HEK293 (cell line): ENCODE data around the gene USP16.

ENCODE experiments used
- CTCF ChIA-PET: fragments of 350-600 bp; formaldehyde crosslinking; extraction: SDS; loops from one replicate; lab custom pipeline; 2021; ENCODE audit warnings: antibody characterized with exemption; lab: Yijun Ruan, JAX
- POLR2A ChIA-PET: fragments of 300-600 bp; formaldehyde crosslinking; extraction: SDS; loops from one replicate; lab custom pipeline; 2020; ENCODE audit warnings: antibody characterized with exemption, inconsistent platforms; lab: Yijun Ruan, JAX
- H3K27ac ChIP-seq: fragments of 200-500 bp; sonication (Bioruptor generic); 2 replicates; pipeline ENCODE4 v1.5.1; 2014; ENCODE audit warnings: low read depth, low read length, control low read depth, inconsistent platforms; ENCODE audit errors: extremely low read depth
- H3K36me3 ChIP-seq, 2 experiments: fragments of 200-500 bp in 1 of 2; sonication (Bioruptor generic) in 1 of 2; 1 replicate in 1 of 2; 2 replicates in 1 of 2; pipeline ENCODE4 v1.5.1; 2014 to 2017; ENCODE audit warnings: inconsistent platforms in 2 of 2, low read length in 2 of 2; ENCODE audit not compliant: control insufficient read depth in 2 of 2, insufficient read depth in 1 of 2
- H3K4me1 ChIP-seq: fragments of 200-500 bp; sonication (Bioruptor generic); 2 replicates; pipeline ENCODE4 v1.5.1; 2014; ENCODE audit warnings: mild to moderate bottlenecking, low read length, inconsistent platforms; ENCODE audit not compliant: control insufficient read depth, insufficient read depth
- H3K4me3 ChIP-seq: 2 replicates; pipeline ENCODE4 v1.5.1; 2011; ENCODE audit warnings: low read depth, mild to moderate bottlenecking, control low read depth, low read length, moderate library complexity
- H3K9me3 ChIP-seq: fragments of 200-500 bp; sonication (Bioruptor generic); 2 replicates; pipeline ENCODE4 v1.5.1; 2014; ENCODE audit warnings: low read depth, low read length, inconsistent platforms; ENCODE audit not compliant: control insufficient read depth, insufficient read depth
- MYNN ChIP-seq: fragments of 450-650 bp; formaldehyde crosslinking; IDR thresholded peaks from 2 replicates; pipeline ENCODE4 v1.5.1; 2016; ENCODE audit warnings: missing biosample characterization, missing genetic modification characterization, borderline replicate concordance
- MZF1 ChIP-seq: fragments of 450-650 bp; formaldehyde crosslinking; IDR thresholded peaks from 2 replicates; pipeline ENCODE4 v1.5.1; 2017; ENCODE audit warnings: missing biosample characterization, missing genetic modification characterization, borderline replicate concordance
- REPIN1 ChIP-seq: fragments of 450-650 bp; formaldehyde crosslinking; IDR thresholded peaks from 2 replicates; pipeline ENCODE4 v1.5.1; 2017; ENCODE audit warnings: missing biosample characterization, missing genetic modification characterization, low read depth
- SALL2 ChIP-seq: fragments of 450-650 bp; formaldehyde crosslinking; IDR thresholded peaks from 2 replicates; pipeline ENCODE4 v1.5.0; 2017; ENCODE audit warnings: missing biosample characterization, mild to moderate bottlenecking, missing genetic modification characterization, borderline replicate concordance
- ZFP41 ChIP-seq: fragments of 450-650 bp; formaldehyde crosslinking; IDR thresholded peaks from 2 replicates; pipeline ENCODE4 v1.5.1; 2016; ENCODE audit warnings: missing biosample characterization, missing genetic modification characterization, borderline replicate concordance
- ZNF10 ChIP-seq: fragments of 450-650 bp; formaldehyde crosslinking; IDR thresholded peaks from 2 replicates; pipeline ENCODE4 v1.5.1; 2017; ENCODE audit warnings: missing biosample characterization, missing genetic modification characterization
- ZNF169 ChIP-seq: fragments of 450-650 bp; formaldehyde crosslinking; IDR thresholded peaks from 2 replicates; pipeline ENCODE4 v1.5.1; 2016; ENCODE audit warnings: missing biosample characterization, missing genetic modification characterization
- ZNF223 ChIP-seq: fragments of 450-650 bp; formaldehyde crosslinking; IDR thresholded peaks from 2 replicates; pipeline ENCODE4 v1.5.1; 2016; ENCODE audit warnings: missing biosample characterization, missing genetic modification characterization
- ZNF274 ChIP-seq, 2 experiments: fragments of 200-500 bp in 1 of 2; fragments of 450-650 bp in 1 of 2; sonication (Bioruptor generic) in 1 of 2; formaldehyde crosslinking in 1 of 2; IDR thresholded peaks; 2 replicates each; pipeline versions ENCODE4 v1.5.1 to v1.6.1; 2014 to 2016; ENCODE audit warnings: borderline replicate concordance in 1 of 2, inconsistent platforms in 1 of 2, low read length in 1 of 2, missing biosample characterization in 1 of 2, missing genetic modification characterization in 1 of 2
- ZNF670 ChIP-seq: fragments of 450-650 bp; formaldehyde crosslinking; IDR thresholded peaks from 2 replicates; pipeline ENCODE4 v1.5.1; 2016; ENCODE audit warnings: missing biosample characterization, missing genetic modification characterization, low read depth
- ZNF76 ChIP-seq: fragments of 450-650 bp; formaldehyde crosslinking; IDR thresholded peaks from 2 replicates; pipeline ENCODE4; 2016; ENCODE audit warnings: low read depth, missing biosample characterization, missing genetic modification characterization, borderline replicate concordance
- ZNF837 ChIP-seq: fragments of 450-650 bp; formaldehyde crosslinking; IDR thresholded peaks from 2 replicates; pipeline ENCODE4 v1.5.1; 2016; ENCODE audit warnings: missing biosample characterization, missing genetic modification characterization
- ZSCAN23 ChIP-seq: fragments of 450-650 bp; formaldehyde crosslinking; IDR thresholded peaks from 2 replicates; pipeline ENCODE4 v1.5.1; 2016; ENCODE audit warnings: missing biosample characterization, missing genetic modification characterization
- TF ChIP-seq, protein P1 (sequence below): fragments of 450-650 bp; formaldehyde crosslinking; conservative IDR thresholded peaks from 2 replicates; pipeline ENCODE4 v1.5.1; 2016; ENCODE audit warnings: low read depth, missing biosample characterization, missing genetic modification characterization
- TF ChIP-seq, protein P2 (sequence below): fragments of 450-650 bp; formaldehyde crosslinking; IDR thresholded peaks from 2 replicates; pipeline ENCODE4 v1.5.1; 2016; ENCODE audit warnings: missing biosample characterization, missing genetic modification characterization
- TF ChIP-seq, protein P3 (sequence below): fragments of 450-650 bp; formaldehyde crosslinking; IDR thresholded peaks from 2 replicates; pipeline ENCODE4 v1.5.1; 2016; ENCODE audit warnings: missing biosample characterization, missing genetic modification characterization

The USP16 gene

DNA sequence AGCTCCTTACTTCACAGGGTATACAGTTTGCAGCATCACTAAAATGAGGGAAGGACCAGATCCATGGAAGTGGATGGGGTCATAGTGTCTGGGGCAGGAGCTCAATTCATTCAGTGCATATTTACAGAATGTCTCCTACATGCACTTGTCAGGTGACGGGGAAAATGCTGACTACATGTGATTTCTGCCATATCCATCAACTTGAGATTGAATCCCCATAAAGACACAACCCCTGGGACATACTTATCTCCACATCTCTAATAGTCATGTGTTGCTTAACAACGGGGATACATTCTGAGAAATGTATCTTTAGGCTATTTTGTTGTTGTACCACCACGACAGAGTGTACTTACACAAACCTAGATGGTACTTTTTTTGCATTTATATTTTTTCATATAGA is 17.3 kb upstream of the USP16 start:
- Histone ChIP-seq H3K36me3 (peaks cover 0 to 23% of the 10 kb centered on the region in 2 experiments; a peak in 2 of 3 replicates), H3K27ac (no peak overlapping the region), H3K9me3 (no peaks in the 10 kb centered on the region)
- CTCF ChIA-PET: no interaction called here
- no peak for TF ChIP-seq ZNF223 (tag by site-specific recombination)
- TF ChIP-seq ZNF169 (tag by site-specific recombination): no peak
- TF ChIP-seq ZNF10 (tag by site-specific recombination): 0 out of 2 replicates have a peak, but pooled peaks have one; percentile 48
- TF ChIP-seq ZNF76 (tag by site-specific recombination): no peak
- TF ChIP-seq, all 188 proteins: peak for 1
- POLR2A ChIA-PET: interaction anchor here (0.6 kb wide), 1 partner anchor 88 kb away, joined by 7 read pairs; no protein-coding TSS in a partner anchor
- Histone ChIP-seq H3K4me3 (no peak overlapping the region), H3K4me1 (no peaks in the 10 kb centered on the region; the same call in 1 of the 2 replicates)

DNA sequence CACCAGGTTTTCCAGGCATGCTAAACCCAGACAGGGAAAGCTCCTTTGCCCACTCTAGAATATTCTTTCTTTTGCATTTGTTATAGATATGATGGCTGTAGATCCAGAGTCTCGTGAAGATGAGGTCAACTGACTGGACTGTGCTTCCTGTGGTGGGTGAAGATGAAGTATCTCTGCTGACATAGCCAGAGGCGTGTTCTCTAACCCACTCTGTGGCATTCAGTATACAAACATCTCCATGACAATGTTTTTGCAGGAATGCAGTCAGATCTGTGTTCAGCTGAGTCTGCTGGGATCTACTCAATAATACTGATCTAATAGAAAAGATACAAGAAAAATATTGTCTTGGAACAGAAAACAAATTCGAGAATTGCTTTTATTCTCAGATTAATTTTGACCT is 16.7 kb upstream of the USP16 start:
- no peak for TF ChIP-seq ZNF274 (IDR thresholded peaks at IDR 0.05; ENCODE audit: low read length)
- TF ChIP-seq ZNF274 (tag by site-specific recombination; IDR thresholded peaks at IDR 0.05; ENCODE audit: borderline replicate concordance): no peak
- TF ChIP-seq MYNN (tag by site-specific recombination): no peak
- no peak for TF ChIP-seq ZSCAN23 (tag by site-specific recombination)
- no peak for TF ChIP-seq ZFP41
- TF ChIP-seq, protein P1, sequence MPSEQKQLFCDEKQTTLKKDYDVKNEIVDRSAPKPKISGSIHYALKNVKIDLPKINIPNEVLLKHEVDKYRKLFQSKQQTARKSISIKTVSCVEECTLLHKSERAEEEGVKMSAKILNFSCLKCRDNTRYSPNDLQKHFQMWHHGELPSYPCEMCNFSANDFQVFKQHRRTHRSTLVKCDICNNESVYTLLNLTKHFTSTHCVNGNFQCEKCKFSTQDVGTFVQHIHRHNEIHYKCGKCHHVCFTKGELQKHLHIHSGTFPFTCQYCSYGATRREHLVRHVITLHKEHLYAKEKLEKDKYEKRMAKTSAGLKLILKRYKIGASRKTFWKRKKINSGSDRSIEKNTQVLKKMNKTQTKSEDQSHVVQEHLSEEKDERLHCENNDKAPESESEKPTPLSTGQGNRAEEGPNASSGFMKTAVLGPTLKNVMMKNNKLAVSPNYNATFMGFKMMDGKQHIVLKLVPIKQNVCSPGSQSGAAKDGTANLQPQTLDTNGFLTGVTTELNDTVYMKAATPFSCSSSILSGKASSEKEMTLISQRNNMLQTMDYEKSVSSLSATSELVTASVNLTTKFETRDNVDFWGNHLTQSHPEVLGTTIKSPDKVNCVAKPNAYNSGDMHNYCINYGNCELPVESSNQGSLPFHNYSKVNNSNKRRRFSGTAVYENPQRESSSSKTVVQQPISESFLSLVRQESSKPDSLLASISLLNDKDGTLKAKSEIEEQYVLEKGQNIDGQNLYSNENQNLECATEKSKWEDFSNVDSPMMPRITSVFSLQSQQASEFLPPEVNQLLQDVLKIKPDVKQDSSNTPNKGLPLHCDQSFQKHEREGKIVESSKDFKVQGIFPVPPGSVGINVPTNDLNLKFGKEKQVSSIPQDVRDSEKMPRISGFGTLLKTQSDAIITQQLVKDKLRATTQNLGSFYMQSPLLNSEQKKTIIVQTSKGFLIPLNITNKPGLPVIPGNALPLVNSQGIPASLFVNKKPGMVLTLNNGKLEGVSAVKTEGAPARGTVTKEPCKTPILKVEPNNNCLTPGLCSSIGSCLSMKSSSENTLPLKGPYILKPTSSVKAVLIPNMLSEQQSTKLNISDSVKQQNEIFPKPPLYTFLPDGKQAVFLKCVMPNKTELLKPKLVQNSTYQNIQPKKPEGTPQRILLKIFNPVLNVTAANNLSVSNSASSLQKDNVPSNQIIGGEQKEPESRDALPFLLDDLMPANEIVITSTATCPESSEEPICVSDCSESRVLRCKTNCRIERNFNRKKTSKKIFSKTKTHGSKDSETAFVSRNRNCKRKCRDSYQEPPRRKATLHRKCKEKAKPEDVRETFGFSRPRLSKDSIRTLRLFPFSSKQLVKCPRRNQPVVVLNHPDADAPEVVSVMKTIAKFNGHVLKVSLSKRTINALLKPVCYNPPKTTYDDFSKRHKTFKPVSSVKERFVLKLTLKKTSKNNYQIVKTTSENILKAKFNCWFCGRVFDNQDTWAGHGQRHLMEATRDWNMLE: no peak
- TF ChIP-seq ZNF670 (tag by site-specific recombination): no peak
- TF ChIP-seq, protein P2, sequence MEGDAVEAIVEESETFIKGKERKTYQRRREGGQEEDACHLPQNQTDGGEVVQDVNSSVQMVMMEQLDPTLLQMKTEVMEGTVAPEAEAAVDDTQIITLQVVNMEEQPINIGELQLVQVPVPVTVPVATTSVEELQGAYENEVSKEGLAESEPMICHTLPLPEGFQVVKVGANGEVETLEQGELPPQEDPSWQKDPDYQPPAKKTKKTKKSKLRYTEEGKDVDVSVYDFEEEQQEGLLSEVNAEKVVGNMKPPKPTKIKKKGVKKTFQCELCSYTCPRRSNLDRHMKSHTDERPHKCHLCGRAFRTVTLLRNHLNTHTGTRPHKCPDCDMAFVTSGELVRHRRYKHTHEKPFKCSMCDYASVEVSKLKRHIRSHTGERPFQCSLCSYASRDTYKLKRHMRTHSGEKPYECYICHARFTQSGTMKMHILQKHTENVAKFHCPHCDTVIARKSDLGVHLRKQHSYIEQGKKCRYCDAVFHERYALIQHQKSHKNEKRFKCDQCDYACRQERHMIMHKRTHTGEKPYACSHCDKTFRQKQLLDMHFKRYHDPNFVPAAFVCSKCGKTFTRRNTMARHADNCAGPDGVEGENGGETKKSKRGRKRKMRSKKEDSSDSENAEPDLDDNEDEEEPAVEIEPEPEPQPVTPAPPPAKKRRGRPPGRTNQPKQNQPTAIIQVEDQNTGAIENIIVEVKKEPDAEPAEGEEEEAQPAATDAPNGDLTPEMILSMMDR: no peak
- TF ChIP-seq SALL2: no peak
- TF ChIP-seq REPIN1 (tag by site-specific recombination): no peak
- TF ChIP-seq ZNF837 (tag by site-specific recombination): no peak
- no peak for TF ChIP-seq MZF1 (tag by site-specific recombination)
- Histone ChIP-seq H3K4me1 (no peaks in the 10 kb centered on the region; the same call in 1 of the 2 replicates), H3K36me3 (peaks cover 0 to 23% of the 10 kb centered on the region in 2 experiments; a peak in 2 of 3 replicates), H3K9me3 (no peaks in the 10 kb centered on the region), H3K4me3 (no peak overlapping the region), H3K27ac (no peak overlapping the region)
- ChIA-PET CTCF (no interaction called here), POLR2A (no interaction called here)

DNA sequence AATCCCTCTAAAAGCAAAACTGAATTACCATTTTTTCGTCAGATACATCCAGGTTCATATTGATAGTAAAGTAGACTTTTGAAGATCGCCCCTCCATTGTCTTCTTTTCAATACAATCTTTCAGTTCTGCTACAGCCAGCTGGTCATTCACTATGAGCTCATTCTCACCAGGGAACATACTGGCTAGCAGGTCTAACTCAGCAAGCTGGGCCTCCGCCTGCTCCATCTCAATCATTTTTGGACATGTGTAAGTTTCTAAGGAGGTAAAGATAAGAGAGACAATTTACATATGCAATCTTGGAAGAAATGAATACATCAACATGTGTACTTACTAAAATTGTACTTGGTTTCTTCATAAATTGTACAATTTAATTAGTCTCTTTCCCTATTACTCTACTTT is 16.1 kb upstream of the USP16 start:
- Histone ChIP-seq H3K27ac (no peak overlapping the region), H3K4me1 (no peaks in the 10 kb centered on the region; the same call in 1 of the 2 replicates), H3K4me3 (no peak overlapping the region), H3K9me3 (no peaks in the 10 kb centered on the region), H3K36me3 (peaks cover 0 to 23% of the 10 kb centered on the region in 2 experiments; a peak in 2 of 3 replicates)
- POLR2A ChIA-PET: interaction anchor here (1.1 kb wide), 1 partner anchor 16 kb away, joined by 3 read pairs; the partner anchor contains the start of gene LTN1
- CTCF ChIA-PET: no interaction called here
- TF ChIP-seq, protein P3, sequence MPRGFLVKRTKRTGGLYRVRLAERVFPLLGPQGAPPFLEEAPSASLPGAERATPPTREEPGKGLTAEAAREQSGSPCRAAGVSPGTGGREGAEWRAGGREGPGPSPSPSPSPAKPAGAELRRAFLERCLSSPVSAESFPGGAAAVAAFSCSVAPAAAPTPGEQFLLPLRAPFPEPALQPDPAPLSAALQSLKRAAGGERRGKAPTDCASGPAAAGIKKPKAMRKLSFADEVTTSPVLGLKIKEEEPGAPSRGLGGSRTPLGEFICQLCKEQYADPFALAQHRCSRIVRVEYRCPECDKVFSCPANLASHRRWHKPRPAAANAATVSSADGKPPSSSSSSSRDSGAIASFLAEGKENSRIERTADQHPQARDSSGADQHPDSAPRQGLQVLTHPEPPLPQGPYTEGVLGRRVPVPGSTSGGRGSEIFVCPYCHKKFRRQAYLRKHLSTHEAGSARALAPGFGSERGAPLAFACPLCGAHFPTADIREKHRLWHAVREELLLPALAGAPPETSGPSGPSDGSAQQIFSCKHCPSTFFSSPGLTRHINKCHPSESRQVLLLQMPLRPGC: no peak
- TF ChIP-seq, protein P1: no peak
